IMR-90 (cell line): Measurements from ENCODE around the gene DUSP14. TPM values are rescaled to one million over a fixed set of nuclear protein-coding genes. Genes with fewer than 3 reads are reported as not detected.

Source experiments
- ATAC-seq: fragments of 200-7000 bp; cut with Tn5 transposase; 2 replicates; pipeline ENCODE4 v1.9.1; 2020; ENCODE audit warnings: low read depth, mild to moderate bottlenecking, moderate library complexity
- BruUV-seq: library from RNA; stranded (reverse); fragments of 400-500 nt; replicated peaks from 2 replicates; lab custom pipeline; 2021; lab: Mats Ljungman, UMichigan
- CTCF ChIA-PET: fragments of 300-600 bp; formaldehyde crosslinking; extraction: SDS; loops from one replicate; lab custom pipeline; 2021; ENCODE audit warnings: antibody characterized with exemption; lab: Yijun Ruan, JAX
- POLR2A ChIA-PET: fragments of 300-600 bp; sonication (Branson Sonifier 250); formaldehyde crosslinking; loops from one replicate; lab custom pipeline; 2022; ENCODE audit warnings: antibody characterized with exemption; ENCODE audit not compliant: unreplicated experiment; lab: Charles Lee
- DNase-seq: peaks from one replicate; pipeline ENCODE4 v3.0.0; 2013
- H2AFZ ChIP-seq: replicated peaks from 2 replicates; pipeline ENCODE3; 2013; ENCODE audit warnings: low read length, mild to moderate bottlenecking; ENCODE audit not compliant: poor library complexity
- H2AK5ac ChIP-seq: 2 replicates; pipeline ENCODE4 v1.6.1; 2013; ENCODE audit warnings: low read depth, low read length, inconsistent platforms
- H2AK9ac ChIP-seq: replicated peaks from 2 replicates; pipeline ENCODE3; 2013; ENCODE audit warnings: mild to moderate bottlenecking, low read depth, low read length, moderate library complexity; ENCODE audit not compliant: poor library complexity
- H2BK120ac ChIP-seq: 2 replicates; pipeline ENCODE4 v1.6.1; 2013; ENCODE audit warnings: low read depth, low read length, inconsistent platforms
- H2BK15ac ChIP-seq: 3 replicates; pipeline ENCODE4 v1.6.1; 2013; ENCODE audit warnings: low read depth, low read length, inconsistent platforms
- H2BK20ac ChIP-seq: 2 replicates; pipeline ENCODE4 v1.6.1; 2013; ENCODE audit warnings: low read depth, mild to moderate bottlenecking, inconsistent platforms, low read length, moderate library complexity
- H2BK5ac ChIP-seq: 2 replicates; pipeline ENCODE4 v1.6.1; 2013; ENCODE audit warnings: mild to moderate bottlenecking, low read depth, low read length, inconsistent platforms; ENCODE audit not compliant: poor library complexity, severe bottlenecking
- H3K14ac ChIP-seq: replicated peaks from 2 replicates; pipeline ENCODE4 v1.6.1; 2013; ENCODE audit warnings: low read depth, low read length, inconsistent platforms
- H3K18ac ChIP-seq: 2 replicates; pipeline ENCODE4 v1.6.1; 2013; ENCODE audit warnings: low read depth, low read length, control low read depth
- H3K23ac ChIP-seq: 2 replicates; pipeline ENCODE4 v1.6.1; 2013; ENCODE audit warnings: low read depth, low read length, inconsistent platforms
- H3K27ac ChIP-seq: 2 replicates; pipeline ENCODE4 v1.5.1; 2013; ENCODE audit warnings: mild to moderate bottlenecking, control low read depth, low read length; ENCODE audit not compliant: insufficient read depth
- H3K27me3 ChIP-seq: 2 replicates; pipeline ENCODE4 v1.6.1; 2013; ENCODE audit warnings: low read length; ENCODE audit not compliant: control insufficient read depth, insufficient read depth
- H3K36me3 ChIP-seq: 2 replicates; pipeline ENCODE4 v1.6.1; 2013; ENCODE audit warnings: low read length, mixed read lengths; ENCODE audit not compliant: control insufficient read depth, insufficient read depth
- H3K4ac ChIP-seq: 2 replicates; pipeline ENCODE4 v1.6.1; 2013; ENCODE audit warnings: low read depth, low read length, inconsistent platforms
- H3K4me1 ChIP-seq: 2 replicates; pipeline ENCODE4 v1.6.1; 2013; ENCODE audit warnings: low read length, mixed read lengths; ENCODE audit not compliant: control insufficient read depth, insufficient read depth
- H3K4me2 ChIP-seq: 2 replicates; pipeline ENCODE4 v1.6.1; 2013; ENCODE audit warnings: low read depth, mild to moderate bottlenecking, control low read depth, low read length, moderate library complexity
- H3K4me3 ChIP-seq: 2 replicates; pipeline ENCODE4 v1.5.1; 2013; ENCODE audit warnings: low read depth, mild to moderate bottlenecking, control low read depth, low read length, moderate library complexity; ENCODE audit not compliant: insufficient read depth
- H3K56ac ChIP-seq: 2 replicates; pipeline ENCODE4 v1.6.1; 2013; ENCODE audit warnings: low read length, inconsistent platforms; ENCODE audit not compliant: insufficient read depth; ENCODE audit errors: extremely low read depth
- H3K79me1 ChIP-seq, 2 experiments: 2 replicates each; pipeline ENCODE4 v1.6.1; 2013; ENCODE audit warnings: low read length in 2 of 2, inconsistent platforms in 1 of 2, low read depth in 1 of 2
- H3K9ac ChIP-seq: 2 replicates; pipeline ENCODE4 v1.6.1; 2013; ENCODE audit warnings: low read depth, low read length, control low read depth
- H3K9me1 ChIP-seq: 2 replicates; pipeline ENCODE4 v1.6.1; 2013; ENCODE audit warnings: low read length, inconsistent platforms; ENCODE audit not compliant: insufficient read depth
- H3K9me3 ChIP-seq: 2 replicates; pipeline ENCODE4 v1.6.1; 2013; ENCODE audit warnings: low read length; ENCODE audit not compliant: control insufficient read depth, insufficient read depth
- H4K20me1 ChIP-seq: 2 replicates; pipeline ENCODE4 v1.6.1; 2013; ENCODE audit warnings: low read length, inconsistent platforms; ENCODE audit not compliant: insufficient read depth
- H4K5ac ChIP-seq: 2 replicates; pipeline ENCODE4 v1.6.1; 2013; ENCODE audit warnings: mild to moderate bottlenecking, low read depth, low read length, control low read depth
- H4K8ac ChIP-seq, 2 experiments: 2 replicates each; pipeline ENCODE4 v1.6.1; 2013; ENCODE audit warnings: low read depth in 2 of 2, low read length in 2 of 2, control low read depth in 1 of 2, inconsistent platforms in 1 of 2
- H4K91ac ChIP-seq: 2 replicates; pipeline ENCODE4 v1.6.1; 2013; ENCODE audit warnings: low read depth, low read length, inconsistent platforms; ENCODE audit not compliant: insufficient read depth
- ELK1 ChIP-seq: fragments of 150-350 bp; IDR thresholded peaks from 2 replicates; pipeline ENCODE4 v1.6.1; 2016; ENCODE audit warnings: low read depth, mild to moderate bottlenecking, low read length, moderate library complexity, borderline replicate concordance
- MAFK ChIP-seq: IDR thresholded peaks from 2 replicates; pipeline ENCODE4 v1.6.1; 2012; ENCODE audit warnings: low read depth, low read length, improper control_type of control experiment
- MAZ ChIP-seq: IDR thresholded peaks from 2 replicates; pipeline ENCODE4 v1.6.1; 2012; ENCODE audit warnings: low read depth, mild to moderate bottlenecking, low read length, improper control_type of control experiment, moderate library complexity, borderline replicate concordance
- MXI1 ChIP-seq: IDR thresholded peaks from 2 replicates; pipeline ENCODE4 v1.6.1; 2012; ENCODE audit warnings: low read depth, mild to moderate bottlenecking, low read length, moderate library complexity, borderline replicate concordance
- NFE2L2 ChIP-seq: fragments of 150-350 bp; IDR thresholded peaks from 2 replicates; pipeline ENCODE4 v1.6.1; 2016; ENCODE audit warnings: low read depth, mild to moderate bottlenecking, low read length
- RAD21 ChIP-seq: IDR thresholded peaks from 2 replicates; pipeline ENCODE4 v1.6.1; 2012; ENCODE audit warnings: low read length, improper control_type of control experiment
- SMC3 ChIP-seq: fragments of 150-350 bp; IDR thresholded peaks from 2 replicates; pipeline ENCODE4 v1.6.1; 2016; ENCODE audit warnings: low read depth, mild to moderate bottlenecking, antibody characterized with exemption, low read length, moderate library complexity
- WGBS, 2 experiments: methylation state at CpG; one replicate each; pipeline versions ENCODE4 v1.1.5 to v1.1.7; 2013; ENCODE audit warnings: missing lambda C conversion rate in 2 of 2; ENCODE audit not compliant: insufficient read length in 1 of 2; ENCODE audit errors: extremely low coverage in 2 of 2; 5-methylcytosine and 5-hydroxymethylcytosine counted together
- dilution Hi-C: fragments of 300-500 bp; cut with HindIII; formaldehyde crosslinking; loops from one replicate; pipeline ENCODE4 v1.14.3; 2018; ENCODE audit warnings: low sequenced_read_pairs; ENCODE audit not compliant: unreplicated experiment
- in situ Hi-C: fragments of 300-500 bp; cut with MboI; formaldehyde crosslinking; loops from 3 replicates; pipeline ENCODE4 v1.14.3; 2019; ENCODE audit warnings: low sequenced_read_pairs, inconsistent platforms, mixed read lengths
- intact Hi-C: fragments of 100-400 bp; cut with micrococcal nuclease; formaldehyde crosslinking; loops from 2 replicates; pipeline ENCODE4 v1.10.0; 2022
- polyA plus RNA-seq, 3 experiments: library from polyadenylated mRNA; depleted of rRNA; stranded (reverse); fragments of >200 nt; gene quantifications; 2 replicates each; pipeline ENCODE4 v1.2.3, GENCODE V29; 2012; ENCODE audit warnings: low replicate concordance in 1 of 3
- total RNA-seq: library from RNA; depleted of rRNA; stranded (reverse); fragments of >200 nt; gene quantifications from 2 replicates; pipeline ENCODE4 v1.2.3, GENCODE V29; 2012

The DUSP14 gene
- total and polyA plus RNA-seq, 2 of the 4 experiments (the other 2 are of a cell fraction): 97.5 to 127 TPM

- Histone ChIP-seq H4K8ac (no peak overlapping the region), H2BK120ac (no peak overlapping the region), H3K4me3 (no peak overlapping the region), H3K18ac (no peak overlapping the region), H2BK5ac (no peak overlapping the region), H4K91ac (no peak overlapping the region), H3K9ac (no peak overlapping the region), H2BK20ac (no peak overlapping the region), H4K20me1 (no peaks in the 10 kb centered on the region), H2AK9ac (no peak overlapping the region), H3K4me1 (0 out of 2 replicates have a peak, but pooled peaks cover 2% of the 10 kb centered on the region), H3K14ac (no peak overlapping the region), H3K9me3 (no peaks in the 10 kb centered on the region), H3K4me2 (no peak overlapping the region), H3K27ac (no peak overlapping the region), H3K36me3 (peaks cover 31% of the 10 kb centered on the region), H2AK5ac (no peak overlapping the region), H2BK15ac (no peak overlapping the region), H3K4ac (no peak overlapping the region), H3K23ac (no peak overlapping the region), H3K56ac (no peak overlapping the region), H4K5ac (no peak overlapping the region), H3K27me3 (no peaks in the 10 kb centered on the region), H3K79me1 (peaks cover 9 to 17% of the 10 kb centered on the region in 2 experiments), H3K9me1 (peaks cover 3% of the 10 kb centered on the region; the same call in 1 of the 2 replicates), H2AFZ (no peak overlapping the region)
- ChIA-PET POLR2A (no interaction called here), CTCF (no interaction called here)
- intact Hi-C loops (no loop called here), dilution Hi-C loops (no loop called here), in situ Hi-C loops (no loop called here)
- DNase-seq: no peak
- TF ChIP-seq MAZ (no peak), SMC3 (no peak), ELK1 (no peak), MXI1 (no peak), MAFK (no peak), RAD21 (no peak), NFE2L2 (no peak)
- ATAC-seq: no peak
- WGBS, 2 experiments: 100% methylated on average over 1 of the region's 2 CpGs; no CpG with 5 or more reads in 1 of the 2 experiments
- BruUV-seq: no TSS peak
Measured at GRCh38 chr17:37557482-37557881, 67.8 kb downstream of the DUSP14 start.
